Uterus (tissue), 4 donors: ENCODE data around the gene LTF. TPM values are rescaled to one million over a fixed set of nuclear protein-coding genes. Genes with fewer than 3 reads are reported as not detected.

Experiments used
- DNase-seq, 2 donors: peaks; one replicate each; pipeline ENCODE4 v3.0.0-alpha.2; 2019 to 2020
- H3K27ac ChIP-seq, 2 donors: fragments of 200-600 bp; sonication (generic); 1 replicate in 1 of 2; 2 replicates in 1 of 2; pipeline ENCODE4 v1.5.1; 2016 to 2018
- H3K27me3 ChIP-seq, 2 donors: fragments of 200-600 bp; sonication (generic); one replicate each; pipeline ENCODE4 v1.5.1; 2018 to 2019; ENCODE audit warnings: control low read depth in 1 of 2
- H3K36me3 ChIP-seq, 2 donors: fragments of 200-600 bp; sonication (generic); one replicate each; pipeline ENCODE4 v1.5.1; 2019; ENCODE audit warnings: control low read depth in 1 of 2
- H3K4me1 ChIP-seq, 2 donors: fragments of 200-600 bp; sonication (generic); one replicate each; pipeline ENCODE4 v1.5.1; 2018 to 2019; ENCODE audit warnings: control low read depth in 1 of 2
- H3K4me3 ChIP-seq, 2 donors: fragments of 200-600 bp; sonication (generic); 1 replicate in 1 of 2; 2 replicates in 1 of 2; pipeline ENCODE4 v1.5.1; 2018 to 2019; ENCODE audit warnings: mild to moderate bottlenecking in 1 of 2
- H3K9me3 ChIP-seq, 2 donors: fragments of 200-600 bp; sonication (generic); one replicate each; pipeline ENCODE4 v1.5.1; 2019; ENCODE audit warnings: control low read depth in 1 of 2
- POLR2A ChIP-seq, 2 donors: fragments of 450-650 bp; IDR thresholded peaks; one replicate each; pipeline ENCODE4 v1.6.1; 2016; ENCODE audit warnings: antibody characterized with exemption in 2 of 2, mild to moderate bottlenecking in 1 of 2, moderate library complexity in 1 of 2
- intact Hi-C: fragments of 100-400 bp; cut with DNase I; formaldehyde crosslinking; loops from one replicate; pipeline ENCODE4 v1.15.1; 2023; ENCODE audit warnings: low total_unique reads
- total RNA-seq, 4 donors: library from RNA; depleted of rRNA in 3 of 4; stranded (reverse); fragments of >200 nt in 3 of 4; gene quantifications; one replicate each; pipeline versions ENCODE4 v1.1.0 to v1.2.4, GENCODE V29; 2014 to 2023
- TF ChIP-seq, protein P1 (sequence below), 4 experiments: fragments of 200-600 bp in 2 of 4; fragments of 450-650 bp in 2 of 4; sonication (generic) in 2 of 4; IDR thresholded peaks; one replicate each; pipeline ENCODE4 v1.5.1; 2016 to 2019; ENCODE audit warnings: antibody characterized with exemption in 4 of 4, mild to moderate bottlenecking in 2 of 4, moderate library complexity in 1 of 4
- donor health status: DM: yes; HTN: yes; CAD: no.

Gene LTF
- total RNA-seq, 4 donors from 2014 or later, result 0.59 to 9.0 (median 2.8) TPM

DNA sequence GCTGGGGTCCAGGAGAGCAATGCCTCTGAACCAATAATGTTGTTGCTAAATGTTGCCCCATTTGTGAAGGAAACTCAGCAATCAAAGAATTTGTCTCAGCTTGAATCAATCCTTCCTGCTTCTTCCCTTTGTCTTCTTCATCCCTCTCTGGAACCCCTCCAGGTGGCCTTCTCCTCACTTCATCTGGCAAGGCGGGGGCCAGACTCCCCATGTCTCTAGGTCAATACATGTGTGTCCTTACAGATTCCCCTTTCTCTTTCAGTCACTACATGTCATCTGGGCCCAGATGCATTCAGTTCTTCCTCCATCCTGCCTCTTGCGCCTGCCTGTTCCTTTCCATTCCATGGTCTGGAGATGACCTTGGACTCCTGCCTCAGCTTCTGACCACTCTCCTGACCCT is 8.0 kb upstream of the LTF start:
- Histone ChIP-seq H3K27ac (no peak overlapping the region), H3K27me3 (no peaks in the 10 kb centered on the region), H3K4me3 (no peak overlapping the region), H3K4me1 (no peaks in the 10 kb centered on the region), H3K36me3 (no peaks in the 10 kb centered on the region), H3K9me3 (no peaks in the 10 kb centered on the region)
- intact Hi-C loops, result no loop called here
- DNase-seq, result no peak
- TF ChIP-seq, protein P1, sequence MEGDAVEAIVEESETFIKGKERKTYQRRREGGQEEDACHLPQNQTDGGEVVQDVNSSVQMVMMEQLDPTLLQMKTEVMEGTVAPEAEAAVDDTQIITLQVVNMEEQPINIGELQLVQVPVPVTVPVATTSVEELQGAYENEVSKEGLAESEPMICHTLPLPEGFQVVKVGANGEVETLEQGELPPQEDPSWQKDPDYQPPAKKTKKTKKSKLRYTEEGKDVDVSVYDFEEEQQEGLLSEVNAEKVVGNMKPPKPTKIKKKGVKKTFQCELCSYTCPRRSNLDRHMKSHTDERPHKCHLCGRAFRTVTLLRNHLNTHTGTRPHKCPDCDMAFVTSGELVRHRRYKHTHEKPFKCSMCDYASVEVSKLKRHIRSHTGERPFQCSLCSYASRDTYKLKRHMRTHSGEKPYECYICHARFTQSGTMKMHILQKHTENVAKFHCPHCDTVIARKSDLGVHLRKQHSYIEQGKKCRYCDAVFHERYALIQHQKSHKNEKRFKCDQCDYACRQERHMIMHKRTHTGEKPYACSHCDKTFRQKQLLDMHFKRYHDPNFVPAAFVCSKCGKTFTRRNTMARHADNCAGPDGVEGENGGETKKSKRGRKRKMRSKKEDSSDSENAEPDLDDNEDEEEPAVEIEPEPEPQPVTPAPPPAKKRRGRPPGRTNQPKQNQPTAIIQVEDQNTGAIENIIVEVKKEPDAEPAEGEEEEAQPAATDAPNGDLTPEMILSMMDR (IDR thresholded peaks at IDR 0.05), result no peak
- no peak for TF ChIP-seq POLR2A (IDR thresholded peaks at IDR 0.05)

DNA sequence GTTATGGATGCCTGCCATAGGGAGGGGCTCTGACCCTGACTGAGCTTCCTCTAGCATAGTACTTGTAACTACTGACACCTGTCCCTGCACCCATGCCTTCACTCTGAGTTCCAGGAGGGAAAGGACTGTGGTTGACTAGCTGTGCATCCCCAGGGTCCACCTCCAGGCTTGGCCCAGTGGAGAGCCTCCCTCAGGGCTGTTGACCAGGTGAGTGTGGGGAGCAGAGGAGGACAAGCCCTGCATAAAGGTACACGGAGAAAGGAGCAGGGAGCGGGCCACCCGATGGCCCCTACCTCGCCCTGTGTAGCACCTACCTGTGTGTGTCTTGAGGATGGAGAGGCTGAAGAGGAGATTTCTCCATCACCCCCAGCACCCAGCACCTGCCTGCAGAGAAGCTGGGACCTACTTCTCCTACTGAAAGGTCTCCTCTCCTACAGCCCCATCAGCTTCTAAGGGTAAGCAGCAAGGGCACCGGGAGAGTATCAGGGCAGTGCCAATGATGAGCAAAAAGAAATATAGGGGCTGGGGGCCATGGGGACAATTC is 6.7 kb upstream of the LTF start:
- no peaks in the 10 kb centered on the region for H3K4me1 ChIP-seq
- no peak for TF ChIP-seq POLR2A (IDR thresholded peaks at IDR 0.05)
- TF ChIP-seq, protein P1 (IDR thresholded peaks at IDR 0.05), result no peak
- no peak for DNase-seq

DNA sequence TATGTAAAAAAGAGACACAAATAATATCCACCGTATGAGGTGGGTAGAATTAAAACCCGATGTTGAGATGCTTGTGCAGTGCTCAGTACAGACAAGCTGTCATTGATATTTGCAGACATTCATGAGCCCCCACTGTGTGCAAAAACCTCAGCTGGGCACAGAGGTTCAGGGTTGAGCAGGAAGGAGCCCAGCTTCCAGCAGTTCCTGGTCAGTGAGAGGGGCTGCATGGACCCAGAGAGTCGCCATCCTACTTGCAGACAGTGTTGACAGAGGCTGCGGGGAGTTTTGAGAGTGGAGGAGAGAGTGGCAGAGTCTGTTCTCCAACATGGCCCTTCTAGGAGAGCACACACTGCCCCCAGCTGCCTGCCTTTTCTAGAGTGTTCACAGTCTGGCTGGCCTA is 6.1 kb upstream of the LTF start:
- no peaks in the 10 kb centered on the region for H3K36me3 ChIP-seq
- intact Hi-C loops, result no loop called here
- H3K27ac ChIP-seq, result no peak overlapping the region
- H3K4me3 ChIP-seq, result no peak overlapping the region
- H3K9me3 ChIP-seq, result no peaks in the 10 kb centered on the region
- DNase-seq, result no peak
- TF ChIP-seq, protein P1 (IDR thresholded peaks at IDR 0.05), result no peak
- TF ChIP-seq POLR2A (IDR thresholded peaks at IDR 0.05), result no peak
- no peaks in the 10 kb centered on the region for H3K27me3 ChIP-seq
- H3K4me1 ChIP-seq, result no peaks in the 10 kb centered on the region

More for the DNA sequence above, 6.7 kb upstream of the LTF start:
- no peaks in the 10 kb centered on the region for H3K36me3 ChIP-seq
- no peaks in the 10 kb centered on the region for H3K9me3 ChIP-seq
- intact Hi-C loops, result no loop called here
- H3K27ac ChIP-seq, result no peak overlapping the region
- no peaks in the 10 kb centered on the region for H3K27me3 ChIP-seq
- no peak overlapping the region for H3K4me3 ChIP-seq

DNA sequence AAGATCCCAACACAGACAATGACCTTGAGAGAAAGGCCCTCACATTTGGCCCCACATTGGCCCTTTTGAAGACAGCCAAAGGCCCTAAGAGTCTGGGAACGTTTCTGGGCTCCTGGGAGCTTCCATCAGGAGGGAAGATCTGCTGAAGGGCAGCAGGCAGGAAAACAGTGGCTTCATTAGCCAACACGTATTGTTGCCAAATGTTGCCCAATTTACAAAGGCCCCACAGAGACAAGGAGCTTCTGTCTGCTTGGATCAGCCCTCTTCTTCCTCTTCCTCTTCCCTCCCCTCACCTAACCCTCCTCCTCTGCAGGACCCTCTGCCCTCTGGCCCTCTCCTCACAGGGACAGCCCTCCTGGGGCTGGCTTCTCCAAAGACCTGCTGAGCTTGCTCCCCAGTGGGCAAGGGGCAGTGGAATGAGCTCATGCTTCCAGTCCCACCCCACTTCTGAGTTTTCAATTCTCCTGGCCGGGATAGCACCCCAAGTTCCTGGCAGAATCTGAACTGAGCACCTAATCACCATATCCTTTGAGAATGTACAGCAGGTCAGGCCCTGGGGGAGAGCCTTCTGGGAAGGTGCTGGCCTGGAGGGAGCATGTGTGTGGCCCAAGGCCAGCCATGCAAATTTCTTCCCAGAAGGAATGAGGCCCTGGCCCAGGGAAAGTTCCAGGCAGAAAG is 5.1 kb upstream of the LTF start:
- Histone ChIP-seq H3K9me3 (no peaks in the 10 kb centered on the region), H3K4me3 (no peak overlapping the region), H3K36me3 (no peaks in the 10 kb centered on the region), H3K4me1 (no peaks in the 10 kb centered on the region), H3K27me3 (no peaks in the 10 kb centered on the region), H3K27ac (no peak overlapping the region)
- TF ChIP-seq, protein P1 (IDR thresholded peaks at IDR 0.05), result no peak
- no peak for TF ChIP-seq POLR2A (IDR thresholded peaks at IDR 0.05)
- DNase-seq, result no peak
- intact Hi-C loops, result no loop called here

DNA sequence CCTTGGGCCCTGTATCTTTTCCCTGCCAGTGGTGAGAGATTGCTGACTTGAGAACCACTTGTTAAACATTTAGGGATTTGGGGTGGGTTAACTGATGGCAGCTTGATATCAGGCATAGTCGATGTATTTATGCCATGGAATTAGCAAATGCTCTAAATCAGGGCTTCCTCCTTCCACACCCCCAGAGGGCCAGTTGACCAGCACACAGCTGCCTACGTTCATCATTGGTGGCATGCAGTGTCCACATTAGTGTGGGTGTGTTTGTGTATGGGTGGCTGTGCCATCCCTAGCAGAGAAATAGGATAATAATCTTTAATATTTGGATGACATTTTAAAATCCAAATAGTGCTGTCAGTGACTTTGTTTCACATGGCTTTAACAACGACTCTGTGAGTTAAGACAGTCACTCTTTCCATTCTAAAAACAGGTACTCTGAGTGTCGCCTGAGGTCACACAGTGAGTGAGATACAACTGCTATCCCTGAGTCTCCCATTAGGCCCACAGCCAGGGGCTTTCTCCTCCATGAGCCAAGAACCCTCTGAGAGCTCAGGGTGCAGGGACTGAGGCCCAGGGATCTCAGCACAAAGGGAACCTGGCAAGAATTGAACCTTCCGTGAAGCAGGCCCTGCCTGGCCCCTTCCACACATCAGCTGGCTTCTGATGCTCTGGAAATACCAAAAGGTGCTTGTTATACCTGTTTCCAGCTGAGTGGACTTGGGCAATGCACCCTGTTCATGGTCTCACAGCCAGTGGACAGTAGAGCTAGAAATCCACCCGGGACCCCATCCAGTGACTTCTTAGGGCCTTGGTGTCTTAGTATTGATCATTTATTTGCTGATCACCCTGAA is 4.3 kb upstream of the LTF start:
- intact Hi-C loops, result no loop called here
- TF ChIP-seq, protein P1 (IDR thresholded peaks at IDR 0.05), result no peak
- no peak for TF ChIP-seq POLR2A (IDR thresholded peaks at IDR 0.05)
- Histone ChIP-seq H3K36me3 (no peaks in the 10 kb centered on the region), H3K4me3 (no peak overlapping the region), H3K9me3 (no peaks in the 10 kb centered on the region), H3K27ac (no peak overlapping the region), H3K4me1 (no peaks in the 10 kb centered on the region), H3K27me3 (no peaks in the 10 kb centered on the region)
- DNase-seq, result no peak
